ENCODE measurements around the gene PTPRM.

DNA sequence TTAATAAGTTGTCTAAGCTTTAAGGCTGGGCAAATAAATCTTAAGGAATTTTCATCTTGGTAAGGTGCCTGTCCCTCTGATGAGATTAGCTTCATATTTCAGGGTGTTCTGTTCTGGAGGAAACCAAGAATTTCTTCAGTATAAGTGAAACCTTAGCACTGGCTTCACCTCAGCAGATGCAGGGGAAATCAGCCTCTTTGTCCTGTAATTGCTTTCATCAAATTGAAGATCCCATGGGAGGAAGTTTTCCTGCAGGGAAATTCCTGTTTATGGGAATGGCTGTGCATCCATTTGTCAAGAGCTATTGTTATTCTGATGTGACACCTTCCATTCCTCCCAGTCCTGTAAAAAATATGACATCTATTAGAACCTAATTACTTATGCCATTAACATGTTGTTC, 174.5 kb downstream of the PTPRM start:
- TF ChIP-seq KLF9 (tag by site-specific recombination; IDR thresholded peaks at IDR 0.05; ENCODE audit: low read depth) (no peak), ZNF530 (tag by site-specific recombination; IDR thresholded peaks at IDR 0.05; ENCODE audit: low read depth) (no peak), ZNF292 (tag by site-specific recombination; IDR thresholded peaks at IDR 0.05; ENCODE audit: borderline replicate concordance, low read depth) (no peak), ZNF302 (tag by site-specific recombination; IDR thresholded peaks at IDR 0.05; ENCODE audit: low read depth) (no peak), ZNF239 (tag by site-specific recombination; IDR thresholded peaks at IDR 0.05) (no peak), ZNF16 (tag by site-specific recombination; IDR thresholded peaks at IDR 0.05; ENCODE audit: low read depth) (no peak), TCF7L2 (IDR thresholded peaks at IDR 0.05; ENCODE audit: borderline replicate concordance, low read depth, low read length) (no peak)
- TF ChIP-seq, protein P1, sequence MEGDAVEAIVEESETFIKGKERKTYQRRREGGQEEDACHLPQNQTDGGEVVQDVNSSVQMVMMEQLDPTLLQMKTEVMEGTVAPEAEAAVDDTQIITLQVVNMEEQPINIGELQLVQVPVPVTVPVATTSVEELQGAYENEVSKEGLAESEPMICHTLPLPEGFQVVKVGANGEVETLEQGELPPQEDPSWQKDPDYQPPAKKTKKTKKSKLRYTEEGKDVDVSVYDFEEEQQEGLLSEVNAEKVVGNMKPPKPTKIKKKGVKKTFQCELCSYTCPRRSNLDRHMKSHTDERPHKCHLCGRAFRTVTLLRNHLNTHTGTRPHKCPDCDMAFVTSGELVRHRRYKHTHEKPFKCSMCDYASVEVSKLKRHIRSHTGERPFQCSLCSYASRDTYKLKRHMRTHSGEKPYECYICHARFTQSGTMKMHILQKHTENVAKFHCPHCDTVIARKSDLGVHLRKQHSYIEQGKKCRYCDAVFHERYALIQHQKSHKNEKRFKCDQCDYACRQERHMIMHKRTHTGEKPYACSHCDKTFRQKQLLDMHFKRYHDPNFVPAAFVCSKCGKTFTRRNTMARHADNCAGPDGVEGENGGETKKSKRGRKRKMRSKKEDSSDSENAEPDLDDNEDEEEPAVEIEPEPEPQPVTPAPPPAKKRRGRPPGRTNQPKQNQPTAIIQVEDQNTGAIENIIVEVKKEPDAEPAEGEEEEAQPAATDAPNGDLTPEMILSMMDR (tag by site-specific recombination; IDR thresholded peaks at IDR 0.05): no peak
- TF ChIP-seq, protein P2, sequence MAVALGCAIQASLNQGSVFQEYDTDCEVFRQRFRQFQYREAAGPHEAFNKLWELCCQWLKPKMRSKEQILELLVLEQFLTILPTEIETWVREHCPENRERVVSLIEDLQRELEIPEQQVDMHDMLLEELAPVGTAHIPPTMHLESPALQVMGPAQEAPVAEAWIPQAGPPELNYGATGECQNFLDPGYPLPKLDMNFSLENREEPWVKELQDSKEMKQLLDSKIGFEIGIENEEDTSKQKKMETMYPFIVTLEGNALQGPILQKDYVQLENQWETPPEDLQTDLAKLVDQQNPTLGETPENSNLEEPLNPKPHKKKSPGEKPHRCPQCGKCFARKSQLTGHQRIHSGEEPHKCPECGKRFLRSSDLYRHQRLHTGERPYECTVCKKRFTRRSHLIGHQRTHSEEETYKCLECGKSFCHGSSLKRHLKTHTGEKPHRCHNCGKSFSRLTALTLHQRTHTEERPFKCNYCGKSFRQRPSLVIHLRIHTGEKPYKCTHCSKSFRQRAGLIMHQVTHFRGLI (tag by site-specific recombination; IDR thresholded peaks at IDR 0.05): no peak

All from HEK293 (cell line).